ENCODE results near the gene SNCB. TPM values are rescaled to one million over a fixed set of nuclear protein-coding genes. Genes with fewer than 3 reads are reported as not detected.

Gene SNCB
- total RNA-seq, 1 experiment from 2014 or later: 2.1 TPM

DNA sequence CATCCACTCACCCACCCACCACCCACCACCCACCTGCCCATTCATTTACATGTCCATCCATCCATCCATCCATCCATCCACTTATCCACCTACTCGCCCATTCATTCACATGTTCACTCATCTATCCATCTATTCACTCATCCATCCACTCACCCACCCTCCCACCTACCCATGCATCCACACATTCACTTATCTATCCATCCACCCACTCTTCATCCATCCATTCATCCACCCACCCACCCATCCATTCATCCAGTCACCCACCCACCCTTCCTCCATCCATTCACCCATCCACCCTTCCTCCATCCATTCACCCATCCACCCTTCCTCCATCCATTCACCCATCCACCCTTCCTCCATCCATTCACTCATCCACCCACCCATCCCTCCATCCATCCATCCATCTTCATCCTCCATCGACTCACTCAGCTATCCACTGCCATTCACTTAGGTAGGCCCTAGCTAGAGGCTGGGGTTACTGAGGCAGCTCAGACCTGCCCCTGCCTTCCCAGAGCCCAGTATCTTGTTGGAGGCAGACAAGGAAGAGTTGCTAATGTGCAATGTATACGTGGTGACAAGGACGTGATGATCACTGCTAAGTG, 29.6 kb upstream of the SNCB start:
- H3K9me3 ChIP-seq (ENCODE audit: low read length): no peaks in the 10 kb centered on the region
- H3K27me3 ChIP-seq (ENCODE audit: low read length): no peaks in the 10 kb centered on the region
- H3K9me2 ChIP-seq (replicated peaks; ENCODE audit: low read length): no peaks in the 10 kb centered on the region
- H3K4me1 ChIP-seq (ENCODE audit: insufficient read depth, low read length): no peaks in the 10 kb centered on the region
- no peak overlapping the region for H3K9ac ChIP-seq (ENCODE audit: low read length)
- no peaks in the 10 kb centered on the region for H3K79me2 ChIP-seq (ENCODE audit: low read length)
- no peak overlapping the region for H2AFZ ChIP-seq (ENCODE audit: low read length)
- no peak overlapping the region for H3K4me3 ChIP-seq (ENCODE audit: low read length)
- H3K4me2 ChIP-seq (ENCODE audit: low read length): no peak overlapping the region
- ChIA-PET POLR2A (ENCODE audit: unreplicated experiment) (no interaction called here), CTCF (interaction anchor here (0.5 to 1.2 kb wide), 17 partner anchors 13 to 453 kb away, joined by 3 to 14 read pairs (median 4); partner anchors contain the start of gene TSPAN17)
- TF ChIP-seq EZH2 (IDR thresholded peaks at IDR 0.05; ENCODE audit: low read length, unreplicated experiment) (no peak), EZH2phosphoT487 (IDR thresholded peaks at IDR 0.05; ENCODE audit: borderline replicate concordance, low read length) (no peak)
- TF ChIP-seq, protein P1, sequence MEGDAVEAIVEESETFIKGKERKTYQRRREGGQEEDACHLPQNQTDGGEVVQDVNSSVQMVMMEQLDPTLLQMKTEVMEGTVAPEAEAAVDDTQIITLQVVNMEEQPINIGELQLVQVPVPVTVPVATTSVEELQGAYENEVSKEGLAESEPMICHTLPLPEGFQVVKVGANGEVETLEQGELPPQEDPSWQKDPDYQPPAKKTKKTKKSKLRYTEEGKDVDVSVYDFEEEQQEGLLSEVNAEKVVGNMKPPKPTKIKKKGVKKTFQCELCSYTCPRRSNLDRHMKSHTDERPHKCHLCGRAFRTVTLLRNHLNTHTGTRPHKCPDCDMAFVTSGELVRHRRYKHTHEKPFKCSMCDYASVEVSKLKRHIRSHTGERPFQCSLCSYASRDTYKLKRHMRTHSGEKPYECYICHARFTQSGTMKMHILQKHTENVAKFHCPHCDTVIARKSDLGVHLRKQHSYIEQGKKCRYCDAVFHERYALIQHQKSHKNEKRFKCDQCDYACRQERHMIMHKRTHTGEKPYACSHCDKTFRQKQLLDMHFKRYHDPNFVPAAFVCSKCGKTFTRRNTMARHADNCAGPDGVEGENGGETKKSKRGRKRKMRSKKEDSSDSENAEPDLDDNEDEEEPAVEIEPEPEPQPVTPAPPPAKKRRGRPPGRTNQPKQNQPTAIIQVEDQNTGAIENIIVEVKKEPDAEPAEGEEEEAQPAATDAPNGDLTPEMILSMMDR (conservative IDR thresholded peaks at IDR 0.05; ENCODE audit: low read depth, low read length): no peak
- intact Hi-C loops (cut with micrococcal nuclease): loop anchor here (2.0 to 10.0 kb wide), 3 partner anchors 155 to 452 kb away; partner anchors contain the start of gene UNC5A
- H3F3A ChIP-seq (ENCODE audit: low read length, unreplicated experiment): no peaks in the 10 kb centered on the region
- no peaks in the 10 kb centered on the region for H3K36me3 ChIP-seq (ENCODE audit: low read depth, low read length)
- no peaks in the 10 kb centered on the region for H4K20me1 ChIP-seq (ENCODE audit: low read length)
- DNase-seq (no peak), ATAC-seq (no peak)
- no peak overlapping the region for H3K27ac ChIP-seq (ENCODE audit: low read length)
- BruUV-seq (replicated peaks): no TSS peak

DNA sequence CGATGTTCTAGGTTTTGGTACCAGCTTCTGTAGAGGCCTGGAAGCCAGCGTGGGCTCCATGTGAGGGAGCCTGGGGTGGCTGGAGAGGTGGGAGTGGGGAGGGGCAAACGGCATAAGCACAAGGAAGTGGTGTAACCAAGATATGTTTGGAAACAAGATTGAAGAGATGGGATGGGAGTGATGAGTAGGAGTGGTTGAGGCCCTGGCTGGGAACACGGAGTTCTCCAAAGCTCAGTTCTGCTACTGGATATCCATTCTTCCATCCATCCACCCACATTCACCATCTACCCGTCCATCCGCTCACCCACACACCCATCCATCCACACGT, 29.1 kb upstream of the SNCB start:
- BruUV-seq (replicated peaks): no TSS peak
- no peaks in the 10 kb centered on the region for H4K20me1 ChIP-seq (ENCODE audit: low read length)
- no peak overlapping the region for H3K4me3 ChIP-seq (ENCODE audit: low read length)
- DNase-seq (no peak), ATAC-seq (no peak)
- no peak overlapping the region for H2AFZ ChIP-seq (ENCODE audit: low read length)
- ChIA-PET POLR2A (ENCODE audit: unreplicated experiment) (no interaction called here), CTCF (no interaction called here)
- no peaks in the 10 kb centered on the region for H3K36me3 ChIP-seq (ENCODE audit: low read depth, low read length)
- no peaks in the 10 kb centered on the region for H3K27me3 ChIP-seq (ENCODE audit: low read length)
- no peak overlapping the region for H3K27ac ChIP-seq (ENCODE audit: low read length)
- H3K9ac ChIP-seq (ENCODE audit: low read length): no peak overlapping the region
- H3K9me2 ChIP-seq (replicated peaks; ENCODE audit: low read length): no peaks in the 10 kb centered on the region
- H3K4me2 ChIP-seq (ENCODE audit: low read length): no peak overlapping the region
- intact Hi-C loops (cut with micrococcal nuclease): loop anchor here (5.0 kb wide), 1 partner anchor 453 kb away; no protein-coding TSS in a partner anchor
- H3K79me2 ChIP-seq (ENCODE audit: low read length): no peaks in the 10 kb centered on the region
- TF ChIP-seq, protein P1 (conservative IDR thresholded peaks at IDR 0.05; ENCODE audit: low read depth, low read length): no peak
- no peak for TF ChIP-seq EZH2 (IDR thresholded peaks at IDR 0.05; ENCODE audit: low read length, unreplicated experiment)
- no peak for TF ChIP-seq EZH2phosphoT487 (IDR thresholded peaks at IDR 0.05; ENCODE audit: borderline replicate concordance, low read length)
- H3F3A ChIP-seq (ENCODE audit: low read length, unreplicated experiment): no peaks in the 10 kb centered on the region
- H3K9me3 ChIP-seq (ENCODE audit: low read length): no peaks in the 10 kb centered on the region
- H3K4me1 ChIP-seq (ENCODE audit: insufficient read depth, low read length): no peaks in the 10 kb centered on the region

DNA sequence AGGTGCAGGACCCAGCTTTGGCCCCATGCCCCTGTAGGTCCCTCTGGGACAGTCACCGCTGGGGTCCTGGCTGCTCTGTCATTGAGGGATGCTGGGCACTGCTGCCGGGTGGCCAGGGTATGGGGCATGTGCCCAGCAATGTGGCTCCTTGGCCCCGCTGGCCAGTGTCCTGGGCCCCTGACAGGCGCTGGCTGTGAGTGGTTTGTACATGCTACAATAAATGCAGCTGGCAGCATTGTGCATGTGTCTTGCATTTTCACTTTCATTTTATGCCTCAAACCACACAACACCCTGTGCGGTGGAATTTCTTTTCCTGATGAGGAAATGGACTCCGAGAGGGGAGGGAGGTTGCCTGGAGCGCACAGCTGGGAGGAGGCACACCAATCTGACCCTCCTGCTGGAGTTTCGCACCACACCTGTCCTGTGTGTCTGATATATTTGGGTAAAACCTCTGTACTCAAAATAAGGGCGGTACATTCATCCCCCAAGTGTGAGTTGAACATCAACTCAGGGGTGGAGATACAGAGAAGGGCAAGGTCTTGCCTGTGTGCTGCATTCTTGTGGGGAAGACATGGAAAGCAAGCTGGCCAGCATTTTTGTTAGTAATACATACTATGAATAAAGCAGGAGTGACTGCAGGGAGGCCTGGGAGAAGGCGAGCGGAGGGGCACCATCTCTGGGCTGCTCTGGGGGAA, 28.6 kb upstream of the SNCB start:
- Histone ChIP-seq H3K27ac (ENCODE audit: low read length) (no peak overlapping the region), H3F3A (ENCODE audit: low read length, unreplicated experiment) (no peaks in the 10 kb centered on the region), H3K9ac (ENCODE audit: low read length) (no peak overlapping the region), H3K4me2 (ENCODE audit: low read length) (no peak overlapping the region), H3K79me2 (ENCODE audit: low read length) (no peaks in the 10 kb centered on the region), H3K4me1 (ENCODE audit: insufficient read depth, low read length) (no peaks in the 10 kb centered on the region), H3K9me3 (ENCODE audit: low read length) (no peaks in the 10 kb centered on the region), H3K27me3 (ENCODE audit: low read length) (no peaks in the 10 kb centered on the region), H3K9me2 (replicated peaks; ENCODE audit: low read length) (no peaks in the 10 kb centered on the region), H3K36me3 (ENCODE audit: low read depth, low read length) (no peaks in the 10 kb centered on the region), H4K20me1 (ENCODE audit: low read length) (no peaks in the 10 kb centered on the region), H2AFZ (ENCODE audit: low read length) (no peak overlapping the region), H3K4me3 (ENCODE audit: low read length) (no peak overlapping the region)
- intact Hi-C loops (cut with micrococcal nuclease): loop anchor here (5.0 kb wide), 1 partner anchor 453 kb away; no protein-coding TSS in a partner anchor
- ChIA-PET CTCF (no interaction called here), POLR2A (ENCODE audit: unreplicated experiment) (no interaction called here)
- no peak for TF ChIP-seq EZH2 (IDR thresholded peaks at IDR 0.05; ENCODE audit: low read length, unreplicated experiment)
- TF ChIP-seq, protein P1 (conservative IDR thresholded peaks at IDR 0.05; ENCODE audit: low read depth, low read length): no peak
- TF ChIP-seq EZH2phosphoT487 (IDR thresholded peaks at IDR 0.05; ENCODE audit: borderline replicate concordance, low read length): no peak
- ATAC-seq: no peak
- no peak for DNase-seq
- no TSS peak for BruUV-seq (replicated peaks)

Measured in PC-3 (cell line).